Esophagus squamous epithelium (tissue), 5 donors: ENCODE data around the gene PLTP. TPM values are rescaled to one million over a fixed set of nuclear protein-coding genes. Genes with fewer than 3 reads are reported as not detected.

Experiments
- DNase-seq: peaks from one replicate; lab custom pipeline; 2025; lab: John Stamatoyannopoulos, UW
- H3K27ac ChIP-seq, 4 donors: fragments of 200-600 bp; sonication (generic); one replicate each; pipeline ENCODE4 v1.5.1; 2016 to 2019; ENCODE audit warnings: mild to moderate bottlenecking in 1 of 4
- H3K27me3 ChIP-seq, 4 donors: fragments of 200-600 bp; sonication (generic); 1 replicate in 3 of 4; 2 replicates in 1 of 4; pipeline versions ENCODE4 v1.5.1 to v1.6.0; 2017 to 2021; ENCODE audit warnings: antibody characterized with exemption in 1 of 4
- H3K36me3 ChIP-seq, 3 donors: fragments of 200-600 bp; sonication (generic); one replicate each; pipeline ENCODE4 v1.5.1; 2016 to 2019
- H3K4me1 ChIP-seq, 3 donors: fragments of 200-600 bp; sonication (generic); one replicate each; pipeline ENCODE4 v1.5.1; 2017 to 2019
- H3K4me3 ChIP-seq, 4 donors: fragments of 200-600 bp; sonication (generic); 1 replicate in 3 of 4; 2 replicates in 1 of 4; pipeline ENCODE4 v1.5.1; 2016 to 2019; ENCODE audit warnings: mild to moderate bottlenecking in 2 of 4, moderate library complexity in 1 of 4
- H3K9me3 ChIP-seq, 3 donors: fragments of 200-600 bp; sonication (generic); one replicate each; pipeline ENCODE4 v1.5.1; 2016 to 2019
- CTCF ChIP-seq, 6 experiments: fragments of 450-650 bp in 4 of 6; fragments of 200-600 bp in 2 of 6; sonication (generic) in 2 of 6; IDR thresholded peaks; one replicate each; pipeline ENCODE4 v1.5.1; 2016 to 2019; ENCODE audit warnings: antibody characterized with exemption in 6 of 6, mild to moderate bottlenecking in 4 of 6, moderate library complexity in 4 of 6
- POLR2A ChIP-seq, 4 donors: fragments of 450-650 bp; IDR thresholded peaks; one replicate each; pipeline ENCODE4 v1.6.1; 2017; ENCODE audit warnings: antibody characterized with exemption in 4 of 4, mild to moderate bottlenecking in 4 of 4, moderate library complexity in 3 of 4
- WGBS, 2 donors: methylation state at CpG; one replicate each; pipeline ENCODE4 v1.1.5; 2018; 5-methylcytosine and 5-hydroxymethylcytosine counted together
- intact Hi-C: fragments of 100-400 bp; cut with DNase I; formaldehyde crosslinking; loops from one replicate; pipeline ENCODE4 v1.15.0; 2022
- total RNA-seq, 4 donors: library from RNA; depleted of rRNA; stranded (reverse); fragments of >200 nt; gene quantifications; one replicate each; pipeline ENCODE4 v1.1.0, GENCODE V29; 2016
- donor health status: DM: yes; HTN: yes; CAD: no.

Gene PLTP
- total RNA-seq, 4 donors from 2014 or later, result 5.9 to 248 (median 92.6) TPM

- intact Hi-C loops, result no loop called here
- 100% methylated on average over 1 of the region's 1 CpG for WGBS, 2 donors
- H3K36me3 ChIP-seq, result peaks cover 0 to 94% (median 3%) of the 10 kb centered on the region in 3 donors
- no peak for TF ChIP-seq POLR2A (IDR thresholded peaks at IDR 0.05)
- no peak for DNase-seq
- H3K27ac ChIP-seq, result no peak overlapping the region
- no peaks in the 10 kb centered on the region for H3K9me3 ChIP-seq
- H3K27me3 ChIP-seq, result no peaks in the 10 kb centered on the region
- no peak overlapping the region for H3K4me3 ChIP-seq
- H3K4me1 ChIP-seq, result peaks cover 7 to 19% (median 14%) of the 10 kb centered on the region in 3 donors
These were observed 61.0 kb downstream of the PLTP start for GRCh38 chr20:45850926-45851325.

GRCh38 chr20:45850238-45850637 is 61.7 kb downstream of the PLTP start:
- peaks cover 0 to 100% (median 10%) of the 10 kb centered on the region in 3 donors for H3K36me3 ChIP-seq
- intact Hi-C loops, result no loop called here
- TF ChIP-seq POLR2A (IDR thresholded peaks at IDR 0.05), result no peak
- TF ChIP-seq CTCF (IDR thresholded peaks at IDR 0.05), result no peak
- H3K4me1 ChIP-seq, result peaks cover 3 to 12% (median 7%) of the 10 kb centered on the region in 3 donors
- no peak overlapping the region for H3K4me3 ChIP-seq
- H3K27me3 ChIP-seq, result no peaks in the 10 kb centered on the region
- H3K9me3 ChIP-seq, result no peaks in the 10 kb centered on the region
- WGBS, 2 donors, result 80 to 95% methylated on average over 2 of the region's 2 CpGs
- no peak for DNase-seq
- peak overlapping the region in 1 of 4 donors; percentile 1 for H3K27ac ChIP-seq

GRCh38 chr20:45848969-45849582 is 62.9 kb downstream of the PLTP start:
- Histone ChIP-seq H3K27me3 (no peaks in the 10 kb centered on the region), H3K4me1 (peaks cover 0 to 2% (median 0%) of the 10 kb centered on the region in 3 donors), H3K27ac (no peak overlapping the region), H3K9me3 (no peaks in the 10 kb centered on the region), H3K4me3 (no peak overlapping the region), H3K36me3 (peaks cover 4 to 100% (median 12%) of the 10 kb centered on the region in 3 donors)
- WGBS, 2 donors, result 72 to 84% methylated on average over 8 of the region's 8 CpGs
- intact Hi-C loops, result no loop called here
- no peak for DNase-seq
- TF ChIP-seq POLR2A (IDR thresholded peaks at IDR 0.05) (no peak), CTCF (IDR thresholded peaks at IDR 0.05) (no peak)

Other genes with a start within 250 kb of the PLTP start
- not detected for gene WFDC11, start 241.9 kb downstream of the PLTP start, total RNA-seq
- not detected for gene WFDC13, start 210.1 kb downstream of the PLTP start, total RNA-seq
- not detected for gene WFDC10B, start 207.1 kb downstream of the PLTP start, total RNA-seq
- not detected for gene SPINT4, start 189.8 kb downstream of the PLTP start, total RNA-seq
- gene WFDC3, start 120.3 kb downstream of the PLTP start, total RNA-seq, result 1 to 10 TPM in 1 of 4 donors, not detected in 3; 1.3 TPM
- gene DNTTIP1, start 120.2 kb downstream of the PLTP start, total RNA-seq, result 10 to 100 TPM; 13.9 to 23.1 (median 20.3) TPM
- 10 to 100 TPM; 17.4 to 54.4 (median 31.2) TPM for gene UBE2C, start 99.5 kb downstream of the PLTP start, total RNA-seq
- gene TNNC2, start 84.8 kb downstream of the PLTP start, total RNA-seq, result 1 to 10 TPM in 1 of 4 donors, not detected in 3; 1.1 TPM
- 10 to 100 TPM; 21.2 to 43.2 (median 37.4) TPM for gene SNX21, start 78.4 kb downstream of the PLTP start, total RNA-seq
- gene ACOT8, start 54.8 kb downstream of the PLTP start, total RNA-seq, result 10 to 100 TPM; 27.7 to 35.0 (median 31.1) TPM
- gene ZSWIM3, start 54.5 kb downstream of the PLTP start, total RNA-seq, result 1 to 10 TPM; 1.1 to 3.2 (median 2.5) TPM
- gene ZSWIM1, start 30.9 kb downstream of the PLTP start, total RNA-seq, result 1 to 10 TPM; 6.6 to 8.8 (median 7.6) TPM
- 1 to 10 TPM in 2 of 4 donors, not detected in 2; 1.1 to 1.3 TPM for gene SPATA25, start 24.5 kb downstream of the PLTP start, total RNA-seq
- gene NEURL2, start 20.9 kb downstream of the PLTP start, total RNA-seq, result 1 to 10 TPM; 4.1 to 6.5 (median 5.5) TPM
- gene CTSA, start 20.8 kb downstream of the PLTP start, total RNA-seq, result 10 to 100 TPM; 44.5 to 74.8 (median 56.8) TPM
- 10 to 100 TPM; 10.4 to 36.8 (median 16.4) TPM for gene PCIF1, start 22.5 kb upstream of the PLTP start, total RNA-seq
- gene ZNF335, start 60.0 kb upstream of the PLTP start, total RNA-seq, result 10 to 100 TPM; 10.5 to 22.5 (median 19.8) TPM
- under 1 TPM in 3 of 4 donors, not detected in 1; 0.18 to 0.50 (median 0.38) TPM for gene MMP9, start 96.8 kb upstream of the PLTP start, total RNA-seq
- gene SLC12A5, start 117.1 kb upstream of the PLTP start, total RNA-seq, result not detected
- 10 to 100 TPM; 20.7 to 29.8 (median 22.3) TPM for gene NCOA5, start 177.8 kb upstream of the PLTP start, total RNA-seq
- 10 to 100 TPM in 2 of 4 donors, 1 to 10 TPM in 2; 3.2 to 15.3 (median 10.2) TPM for gene CD40, start 206.2 kb upstream of the PLTP start, total RNA-seq